Calu3 (cell line): ENCODE measurements around the gene SRP68. TPM values are rescaled to one million over a fixed set of nuclear protein-coding genes. Genes with fewer than 3 reads are reported as not detected.

ENCODE experiments used
- BruUV-seq: library from RNA; stranded (reverse); fragments of 400-500 nt; replicated peaks from 2 replicates; lab custom pipeline; 2021; lab: Mats Ljungman, UMichigan
- CTCF ChIA-PET: fragments of 300-600 bp; sonication (Branson Sonifier 250); formaldehyde crosslinking; loops from one replicate; lab custom pipeline; 2022; ENCODE audit warnings: antibody characterized with exemption; lab: Charles Lee
- DNase-seq: peaks from one replicate; pipeline ENCODE4 v3.0.0; 2022
- H3K27ac Mint-ChIP-seq: one replicate; pipeline ENCODE4 v1.8.0; 2022; ENCODE audit warnings: mixed read lengths; ENCODE audit not compliant: unreplicated experiment
- H3K27me3 Mint-ChIP-seq: one replicate; pipeline ENCODE4 v1.8.0; 2022; ENCODE audit warnings: mixed read lengths; ENCODE audit not compliant: unreplicated experiment
- H3K36me3 Mint-ChIP-seq: one replicate; pipeline ENCODE4 v1.8.0; 2022; ENCODE audit warnings: mild to moderate bottlenecking, moderate library complexity, mixed read lengths; ENCODE audit not compliant: insufficient read depth, unreplicated experiment
- H3K4me1 Mint-ChIP-seq: one replicate; pipeline ENCODE4 v1.8.0; 2022; ENCODE audit warnings: mild to moderate bottlenecking, low read depth, mixed read lengths; ENCODE audit not compliant: unreplicated experiment
- H3K4me3 Mint-ChIP-seq: one replicate; pipeline ENCODE4 v1.8.0; 2022; ENCODE audit warnings: mild to moderate bottlenecking, low read depth, moderate library complexity, mixed read lengths; ENCODE audit not compliant: unreplicated experiment
- H3K9me3 Mint-ChIP-seq: one replicate; pipeline ENCODE4 v1.8.0; 2022; ENCODE audit warnings: low read depth, mixed read lengths; ENCODE audit not compliant: unreplicated experiment
- intact Hi-C: fragments of 100-400 bp; cut with micrococcal nuclease; formaldehyde crosslinking; loops from one replicate; pipeline ENCODE4 v1.10.0; 2022; ENCODE audit not compliant: unreplicated experiment
- total RNA-seq: library from RNA; stranded (reverse); gene quantifications from 2 replicates; pipeline ENCODE4 v1.2.3, GENCODE V29; 2022
- TF ChIP-seq, protein P1 (sequence below): fragments of 200-600 bp; IDR thresholded peaks from one replicate; pipeline ENCODE4 v1.8.0; 2022; ENCODE audit warnings: antibody characterized with exemption; ENCODE audit not compliant: unreplicated experiment

The SRP68 gene
- total RNA-seq, 1 experiment from 2014 or later: 80.7 TPM

DNA sequence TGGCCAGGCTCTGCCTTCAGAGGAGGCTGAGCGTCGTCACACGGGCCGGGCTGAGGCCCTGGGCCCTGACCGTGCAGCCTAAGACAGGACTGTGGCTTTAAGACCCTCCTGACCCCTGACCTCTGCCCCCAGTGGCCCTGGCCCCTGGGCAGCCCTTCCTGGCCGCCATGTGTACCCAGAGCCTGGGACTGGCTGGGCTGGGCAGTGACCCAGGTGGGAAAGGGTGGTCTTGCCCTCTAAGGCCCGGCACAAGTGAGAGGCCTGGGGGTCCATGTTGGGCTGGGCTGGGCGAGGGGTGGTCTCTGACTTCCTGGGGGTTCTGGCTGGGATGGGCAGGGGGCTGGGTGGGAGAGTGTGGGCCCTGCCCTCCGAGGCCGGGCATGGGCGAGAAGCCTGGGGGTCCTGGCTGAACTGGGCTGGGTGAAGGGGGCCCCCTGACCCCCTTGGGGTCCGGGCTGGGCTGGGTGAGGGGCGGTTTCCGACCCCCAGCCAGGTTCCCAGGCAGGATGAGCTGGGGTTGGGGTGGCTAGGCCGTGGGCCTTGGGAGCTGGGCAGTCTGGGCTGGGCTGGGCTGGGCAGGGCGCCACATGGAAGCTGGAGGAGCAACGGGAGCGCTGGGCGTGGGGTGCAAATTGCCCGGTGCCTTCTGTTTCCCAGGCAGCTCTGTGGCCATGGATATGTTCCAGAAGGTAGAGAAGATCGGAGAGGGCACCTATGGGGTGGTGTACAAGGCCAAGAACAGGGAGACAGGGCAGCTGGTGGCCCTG, 71.4 kb downstream of the SRP68 start, which contains the start of gene CDK3:
TSS of gene CDK3 (plus strand) at position 101 of the 767 bp plus-strand sequence. CDS start at position 672, 571 bp downstream.
- Mint-ChIP-seq H3K4me1 (peaks cover 36% of the 10 kb centered on the region), H3K27ac (no peak within 1 kb of the TSS), H3K27me3 (no peaks in the 10 kb centered on the region), H3K4me3 (no peak within 1 kb of the TSS), H3K36me3 (peaks cover 34% of the 10 kb centered on the region), H3K9me3 (no peaks in the 10 kb centered on the region)
- BruUV-seq: no TSS peak
- intact Hi-C loops: no loop called here
- no peak for DNase-seq
- TF ChIP-seq, protein P1, sequence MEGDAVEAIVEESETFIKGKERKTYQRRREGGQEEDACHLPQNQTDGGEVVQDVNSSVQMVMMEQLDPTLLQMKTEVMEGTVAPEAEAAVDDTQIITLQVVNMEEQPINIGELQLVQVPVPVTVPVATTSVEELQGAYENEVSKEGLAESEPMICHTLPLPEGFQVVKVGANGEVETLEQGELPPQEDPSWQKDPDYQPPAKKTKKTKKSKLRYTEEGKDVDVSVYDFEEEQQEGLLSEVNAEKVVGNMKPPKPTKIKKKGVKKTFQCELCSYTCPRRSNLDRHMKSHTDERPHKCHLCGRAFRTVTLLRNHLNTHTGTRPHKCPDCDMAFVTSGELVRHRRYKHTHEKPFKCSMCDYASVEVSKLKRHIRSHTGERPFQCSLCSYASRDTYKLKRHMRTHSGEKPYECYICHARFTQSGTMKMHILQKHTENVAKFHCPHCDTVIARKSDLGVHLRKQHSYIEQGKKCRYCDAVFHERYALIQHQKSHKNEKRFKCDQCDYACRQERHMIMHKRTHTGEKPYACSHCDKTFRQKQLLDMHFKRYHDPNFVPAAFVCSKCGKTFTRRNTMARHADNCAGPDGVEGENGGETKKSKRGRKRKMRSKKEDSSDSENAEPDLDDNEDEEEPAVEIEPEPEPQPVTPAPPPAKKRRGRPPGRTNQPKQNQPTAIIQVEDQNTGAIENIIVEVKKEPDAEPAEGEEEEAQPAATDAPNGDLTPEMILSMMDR: peak; percentile 20
- CTCF ChIA-PET: interaction anchor here (0.7 to 0.9 kb wide), 3 partner anchors 13 to 52 kb away, joined by 3 to 4 read pairs (median 3); no protein-coding TSS in a partner anchor

DNA sequence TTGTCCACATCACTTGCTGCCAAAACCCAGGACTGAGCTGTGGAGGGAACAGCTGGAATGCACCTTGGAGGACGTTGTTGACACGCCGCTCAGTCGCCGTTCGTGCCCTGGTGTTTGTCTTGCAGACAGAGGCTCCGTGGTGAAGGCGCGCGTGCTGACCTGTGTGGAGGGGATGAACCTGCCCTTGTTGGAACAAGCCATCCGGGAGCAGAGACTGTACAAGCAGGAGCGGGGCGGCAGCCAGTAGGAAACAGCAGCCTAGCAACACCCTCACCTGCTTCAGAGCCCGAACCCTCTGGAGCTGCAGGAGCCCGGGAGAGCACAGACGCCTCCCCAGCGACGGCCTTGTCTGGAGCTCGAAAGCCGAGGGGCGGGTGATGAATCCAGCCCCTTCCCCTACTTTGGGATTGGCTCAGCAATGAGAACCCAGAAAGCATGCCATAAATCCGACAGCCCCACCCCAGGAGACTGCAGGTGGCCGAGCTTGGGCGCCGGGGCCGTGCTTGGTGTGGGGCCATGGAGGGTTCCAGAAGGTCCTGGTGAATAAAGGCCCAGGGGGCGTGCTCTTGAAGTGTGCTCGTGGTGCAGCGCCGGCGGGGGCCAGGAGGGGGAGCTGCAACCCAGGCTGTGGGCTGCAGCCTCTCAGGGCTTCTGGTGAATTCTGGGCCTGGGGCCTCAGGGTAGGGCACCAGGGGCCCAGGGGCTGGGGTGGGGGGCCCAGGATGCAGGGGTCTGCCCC, 72.1 kb downstream of the SRP68 start:
- BruUV-seq: no TSS peak
- Mint-ChIP-seq H3K4me3 (no peak overlapping the region), H3K27me3 (no peaks in the 10 kb centered on the region), H3K27ac (no peak overlapping the region), H3K4me1 (peaks cover 28% of the 10 kb centered on the region), H3K9me3 (no peaks in the 10 kb centered on the region), H3K36me3 (peaks cover 27% of the 10 kb centered on the region)
- CTCF ChIA-PET: interaction anchor here (0.8 to 0.9 kb wide), 3 partner anchors 14 to 51 kb away, joined by 3 to 4 read pairs (median 3); no protein-coding TSS in a partner anchor
- intact Hi-C loops: no loop called here
- TF ChIP-seq, protein P1: peak; percentile 76
- DNase-seq: peak; percentile 74

GRCh38 chr17:75998327-75998795, 74.0 kb downstream of the SRP68 start:
- no peak overlapping the region for H3K4me3 Mint-ChIP-seq
- intact Hi-C loops: no loop called here
- no peak for DNase-seq
- CTCF ChIA-PET: interaction anchor here (0.6 to 0.9 kb wide), 4 partner anchors 16 to 265 kb away, joined by 3 to 6 read pairs (median 4); partner anchors contain the start of gene MRPL38
- H3K27ac Mint-ChIP-seq: peak overlapping the region; percentile 90
- BruUV-seq: no TSS peak
- H3K9me3 Mint-ChIP-seq: no peaks in the 10 kb centered on the region
- H3K4me1 Mint-ChIP-seq: peaks cover 26% of the 10 kb centered on the region
- H3K36me3 Mint-ChIP-seq: peaks cover 23% of the 10 kb centered on the region
- TF ChIP-seq, protein P1: no peak
- H3K27me3 Mint-ChIP-seq: no peaks in the 10 kb centered on the region
